MM.1S (cell line): ENCODE data around the gene IL17D.

Experiments used
- DNase-seq: peaks from one replicate; pipeline ENCODE4 v3.0.0-alpha.2; 2015
- H2AFZ ChIP-seq: fragments of 300-600 bp; sonication (generic); 2 replicates; pipeline ENCODE4 v1.6.0; 2016; ENCODE audit warnings: antibody characterized with exemption, low read length
- H3F3A ChIP-seq: fragments of 300-600 bp; sonication (generic); 2 replicates; pipeline ENCODE4 v1.6.1; 2016; ENCODE audit warnings: mild to moderate bottlenecking, antibody characterized with exemption, low read length, moderate library complexity, mixed read lengths; ENCODE audit not compliant: insufficient read depth
- H3K27ac ChIP-seq: fragments of 300-600 bp; sonication (generic); 2 replicates; pipeline ENCODE4 v1.5.1; 2016; ENCODE audit warnings: mild to moderate bottlenecking, low read length
- H3K27me3 ChIP-seq: fragments of 300-600 bp; sonication (generic); replicated peaks from 2 replicates; pipeline ENCODE4 v1.6.0; 2016; ENCODE audit warnings: low read length; ENCODE audit not compliant: insufficient read depth
- H3K36me3 ChIP-seq: fragments of 300-600 bp; sonication (generic); replicated peaks from 2 replicates; pipeline ENCODE4 v1.6.1; 2016; ENCODE audit warnings: mild to moderate bottlenecking, low read length, mixed read lengths; ENCODE audit not compliant: insufficient read depth
- H3K4me1 ChIP-seq: fragments of 300-600 bp; sonication (generic); 2 replicates; pipeline ENCODE4 v1.6.1; 2016; ENCODE audit warnings: low read length, mixed read lengths
- H3K4me2 ChIP-seq: fragments of 300-600 bp; sonication (generic); 2 replicates; pipeline ENCODE4 v1.6.0; 2016; ENCODE audit warnings: low read depth, low read length
- H3K4me3 ChIP-seq: fragments of 300-600 bp; sonication (generic); 2 replicates; pipeline ENCODE4 v1.5.1; 2016; ENCODE audit warnings: low read length, mixed read lengths
- H3K79me2 ChIP-seq: fragments of 300-600 bp; sonication (generic); 2 replicates; pipeline ENCODE4 v1.6.1; 2016; ENCODE audit warnings: mixed run types, low read length, mixed read lengths
- H3K9ac ChIP-seq: fragments of 300-600 bp; sonication (generic); 2 replicates; pipeline ENCODE4 v1.6.1; 2016; ENCODE audit warnings: low read length, mixed read lengths
- H3K9me2 ChIP-seq: fragments of 300-600 bp; sonication (generic); replicated peaks from 2 replicates; pipeline ENCODE4 v1.6.1; 2016; ENCODE audit warnings: mild to moderate bottlenecking, low read length, mixed read lengths; ENCODE audit not compliant: insufficient read depth
- H3K9me3 ChIP-seq: fragments of 300-600 bp; sonication (generic); replicated peaks from 2 replicates; pipeline ENCODE4 v1.6.1; 2016; ENCODE audit warnings: mild to moderate bottlenecking, low read length, mixed read lengths; ENCODE audit not compliant: insufficient read depth
- H4K20me1 ChIP-seq: fragments of 300-600 bp; sonication (generic); 2 replicates; pipeline ENCODE4 v1.6.1; 2016; ENCODE audit warnings: mild to moderate bottlenecking, low read length, moderate library complexity, mixed read lengths; ENCODE audit not compliant: insufficient read depth
- CTCF ChIP-seq: fragments of 300-600 bp; sonication (generic); IDR thresholded peaks from 2 replicates; pipeline ENCODE4 v1.5.1; 2016; ENCODE audit warnings: antibody characterized with exemption, low read length, mixed read lengths
- EZH2 ChIP-seq: fragments of 300-600 bp; sonication (generic); optimal IDR thresholded peaks from 2 replicates; pipeline ENCODE3; 2017; ENCODE audit warnings: low read depth, mild to moderate bottlenecking, antibody characterized with exemption, low read length, mixed read lengths
- EZH2phosphoT487 ChIP-seq: fragments of 300-600 bp; sonication (generic); IDR thresholded peaks from 2 replicates; pipeline ENCODE4 v1.6.1; 2018; ENCODE audit warnings: antibody characterized with exemption, low read length

Gene IL17D

GRCh38 chr13:20664351-20664750 lies 39.1 kb upstream of the IL17D start:
- Histone ChIP-seq H4K20me1 (no peaks in the 10 kb centered on the region), H3K9me3 (no peaks in the 10 kb centered on the region), H3K27me3 (no peaks in the 10 kb centered on the region), H3K4me2 (no peak overlapping the region), H3K36me3 (no peaks in the 10 kb centered on the region), H3K4me3 (no peak overlapping the region), H3K9me2 (no peaks in the 10 kb centered on the region), H3K27ac (no peak overlapping the region), H2AFZ (no peak overlapping the region), H3K9ac (no peak overlapping the region), H3F3A (no peaks in the 10 kb centered on the region), H3K79me2 (no peaks in the 10 kb centered on the region), H3K4me1 (peaks cover 15% of the 10 kb centered on the region)
- TF ChIP-seq EZH2phosphoT487 (no peak), EZH2 (no peak), CTCF (no peak)
- DNase-seq = no peak

- Histone ChIP-seq H3K4me3 (no peak overlapping the region), H3K4me2 (no peak overlapping the region), H3K4me1 (peaks cover 15% of the 10 kb centered on the region), H4K20me1 (no peaks in the 10 kb centered on the region), H3F3A (no peaks in the 10 kb centered on the region), H3K9me2 (no peaks in the 10 kb centered on the region), H3K9me3 (no peaks in the 10 kb centered on the region), H3K79me2 (no peaks in the 10 kb centered on the region), H3K27ac (no peak overlapping the region), H2AFZ (no peak overlapping the region), H3K36me3 (no peaks in the 10 kb centered on the region), H3K9ac (no peak overlapping the region), H3K27me3 (no peaks in the 10 kb centered on the region)
- TF ChIP-seq CTCF (no peak), EZH2 (no peak), EZH2phosphoT487 (no peak)
- DNase-seq = no peak
Measured at GRCh38 chr13:20666948-20667347, 36.6 kb upstream of the IL17D start.

GRCh38 chr13:20667857-20668437 lies 35.6 kb upstream of the IL17D start:
- H3K79me2 ChIP-seq = no peaks in the 10 kb centered on the region
- H3K4me3 ChIP-seq = no peak overlapping the region
- H3K27ac ChIP-seq = no peak overlapping the region
- H3K36me3 ChIP-seq = no peaks in the 10 kb centered on the region
- DNase-seq = no peak
- H3K4me1 ChIP-seq = peaks cover 15% of the 10 kb centered on the region
- H3K9me3 ChIP-seq = no peaks in the 10 kb centered on the region
- no peak overlapping the region for H2AFZ ChIP-seq
- TF ChIP-seq EZH2phosphoT487 (no peak), EZH2 (no peak), CTCF (no peak)
- no peak overlapping the region for H3K9ac ChIP-seq
- H3K4me2 ChIP-seq = no peak overlapping the region
- H4K20me1 ChIP-seq = no peaks in the 10 kb centered on the region
- H3K27me3 ChIP-seq = no peaks in the 10 kb centered on the region
- H3K9me2 ChIP-seq = no peaks in the 10 kb centered on the region
- H3F3A ChIP-seq = no peaks in the 10 kb centered on the region
